ENCODE results near the gene GPR153. TPM values are rescaled to one million over a fixed set of nuclear protein-coding genes. Genes with fewer than 3 reads are reported as not detected.

Gene GPR153
- total and polyA plus RNA-seq, 8 donors = 0.19 to 5.1 (median 0.93) TPM

DNA sequence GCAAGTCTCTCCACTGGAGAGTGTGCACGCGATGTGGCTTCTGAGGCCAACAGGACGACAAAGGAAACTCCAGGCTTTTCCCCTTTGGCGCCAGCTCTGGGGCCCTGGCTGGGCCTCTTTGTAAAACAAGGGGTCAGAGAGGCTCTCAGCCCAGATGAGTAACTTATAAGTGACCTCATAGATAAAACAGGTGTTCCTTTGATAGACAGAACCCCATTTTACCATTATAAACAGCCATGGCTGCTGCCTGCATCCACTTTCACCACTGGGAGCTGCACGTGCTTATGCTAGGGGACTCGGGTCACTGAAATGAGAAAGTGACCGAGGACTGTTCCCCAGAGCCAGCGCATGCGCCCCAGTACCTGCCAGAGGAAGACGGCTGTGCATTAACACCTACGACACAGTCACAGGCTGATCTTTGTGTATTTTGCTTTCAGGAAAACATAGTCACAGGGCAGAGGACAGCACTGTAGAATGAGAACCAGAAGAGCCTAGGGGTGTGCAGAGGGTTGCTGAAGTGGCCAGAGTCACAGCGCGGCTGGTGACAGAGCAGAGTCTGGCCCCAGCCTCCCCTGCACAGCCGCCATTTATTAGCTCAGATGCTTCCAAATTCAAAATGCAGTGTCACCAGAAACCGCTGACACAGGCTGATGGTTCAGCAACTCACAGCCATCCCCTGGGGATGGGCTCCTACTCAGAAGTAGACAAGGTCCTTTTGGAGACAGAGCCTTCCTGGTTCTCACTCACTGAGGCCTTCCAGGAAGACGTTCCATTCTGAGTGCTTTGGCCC, 42.3 kb downstream of the GPR153 start:
- no peak for FAIRE-seq
- ATAC-seq = peak; percentile 48 to 75 (median 63)
- H3K27me3 ChIP-seq = no peaks in the 10 kb centered on the region
- peaks cover 0 to 5% (median 0%) of the 10 kb centered on the region in 3 donors for H3K36me3 ChIP-seq
- no peaks in the 10 kb centered on the region for H3K9me3 ChIP-seq
- intact Hi-C loops (cut with DNase I) = no loop called here
- H3K4me1 ChIP-seq = no peaks in the 10 kb centered on the region
- DNase-seq = peak in 2 of 6 donors; percentile 41 to 44
- peak overlapping the region; percentile 11 to 55 (median 40) for H3K27ac ChIP-seq
- TF ChIP-seq CTCF (IDR thresholded peaks at IDR 0.05) = no peak
- 68 to 74% methylated on average over 16 of the region's 16 CpGs for WGBS, 2 donors
- no peak overlapping the region for H3K4me3 ChIP-seq

- no peak for ATAC-seq
- 91 to 92% methylated on average over 20 of the region's 20 CpGs for WGBS, 2 donors
- intact Hi-C loops (cut with DNase I) = no loop called here
- no peak for FAIRE-seq
- Histone ChIP-seq H3K4me1 (no peaks in the 10 kb centered on the region), H3K27me3 (no peaks in the 10 kb centered on the region), H3K27ac (no peak overlapping the region), H3K4me3 (no peak overlapping the region), H3K9me3 (no peaks in the 10 kb centered on the region), H3K36me3 (peaks cover 0 to 5% (median 0%) of the 10 kb centered on the region in 3 donors)
- peak in 1 of 6 donors; percentile 54 for DNase-seq
- TF ChIP-seq CTCF (IDR thresholded peaks at IDR 0.05) = no peak
Observed at GRCh38 chr1:6212193-6212959, 48.5 kb downstream of the GPR153 start.

DNA sequence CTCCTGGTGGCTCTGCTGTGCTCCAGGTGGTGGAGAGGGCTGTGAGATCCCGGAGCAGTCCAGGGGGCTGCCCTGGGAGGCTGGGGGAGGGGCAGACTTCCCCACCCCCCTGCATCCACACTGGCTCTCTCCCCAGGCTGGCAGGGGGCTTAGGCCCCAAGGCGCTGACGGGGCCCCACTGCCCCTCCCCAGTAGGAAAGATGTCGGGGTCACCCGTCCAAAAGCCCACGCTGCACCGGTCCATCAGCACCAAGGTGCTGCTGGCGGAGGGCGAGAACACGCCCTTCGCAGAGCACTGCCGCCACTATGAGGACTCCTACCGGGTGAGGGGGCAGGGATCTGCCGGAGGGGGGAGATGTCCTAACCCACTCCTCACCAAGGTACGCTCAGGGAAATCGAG, 49.2 kb downstream of the GPR153 start:
- TF ChIP-seq CTCF (IDR thresholded peaks at IDR 0.05) = no peak
- 93% methylated on average over 16 of the region's 16 CpGs for WGBS, 2 donors
- H3K4me3 ChIP-seq = no peak overlapping the region
- H3K4me1 ChIP-seq = peaks cover 0 to 3% (median 0%) of the 10 kb centered on the region in 3 donors
- ATAC-seq = no peak
- no peaks in the 10 kb centered on the region for H3K27me3 ChIP-seq
- no peaks in the 10 kb centered on the region for H3K9me3 ChIP-seq
- FAIRE-seq = no peak
- intact Hi-C loops (cut with DNase I) = no loop called here
- DNase-seq = no peak
- H3K36me3 ChIP-seq = peaks cover 0 to 5% (median 0%) of the 10 kb centered on the region in 3 donors
- no peak overlapping the region for H3K27ac ChIP-seq

- H3K4me1 ChIP-seq = peaks cover 0 to 3% (median 0%) of the 10 kb centered on the region in 3 donors
- no peak for FAIRE-seq
- H3K27me3 ChIP-seq = no peaks in the 10 kb centered on the region
- H3K9me3 ChIP-seq = no peaks in the 10 kb centered on the region
- no peak overlapping the region for H3K27ac ChIP-seq
- H3K4me3 ChIP-seq = no peak overlapping the region
- no peak for ATAC-seq
- no peak for DNase-seq
- TF ChIP-seq CTCF (IDR thresholded peaks at IDR 0.05) = no peak
- H3K36me3 ChIP-seq = peaks cover 0 to 5% (median 0%) of the 10 kb centered on the region in 3 donors
- WGBS, 2 donors = 95 to 98% methylated on average over 26 to 29 of the region's 29 CpGs
- intact Hi-C loops (cut with DNase I) = no loop called here
Observed at GRCh38 chr1:6210591-6211355, 50.1 kb downstream of the GPR153 start.
